IMR-90 (cell line): Measurements from ENCODE around the gene SLC25A51.

Experiments
- BHLHE40 ChIP-seq: fragments of 150-350 bp; IDR thresholded peaks from 2 replicates; pipeline ENCODE4 v1.6.1; 2016; ENCODE audit warnings: mild to moderate bottlenecking, low read depth, low read length
- CEBPB ChIP-seq: IDR thresholded peaks from 2 replicates; pipeline ENCODE4 v1.6.1; 2012; ENCODE audit warnings: low read depth, low read length, improper control_type of control experiment
- CTCF ChIP-seq: conservative IDR thresholded peaks from 2 replicates; pipeline ENCODE4 v1.5.1; 2012; ENCODE audit warnings: mild to moderate bottlenecking, low read depth, low read length, improper control_type of control experiment
- FOS ChIP-seq: fragments of 150-350 bp; IDR thresholded peaks from 2 replicates; pipeline ENCODE4 v1.6.1; 2016; ENCODE audit warnings: low read depth, low read length
- MAFK ChIP-seq: IDR thresholded peaks from 2 replicates; pipeline ENCODE4 v1.6.1; 2012; ENCODE audit warnings: low read depth, low read length, improper control_type of control experiment
- MAZ ChIP-seq: IDR thresholded peaks from 2 replicates; pipeline ENCODE4 v1.6.1; 2012; ENCODE audit warnings: low read depth, mild to moderate bottlenecking, low read length, improper control_type of control experiment, moderate library complexity, borderline replicate concordance
- NFE2L2 ChIP-seq: fragments of 150-350 bp; IDR thresholded peaks from 2 replicates; pipeline ENCODE4 v1.6.1; 2016; ENCODE audit warnings: low read depth, mild to moderate bottlenecking, low read length
- POLR2A ChIP-seq: IDR thresholded peaks from 2 replicates; pipeline ENCODE4 v1.6.1; 2012; ENCODE audit warnings: mild to moderate bottlenecking, low read depth, low read length
- RAD21 ChIP-seq: IDR thresholded peaks from 2 replicates; pipeline ENCODE4 v1.6.1; 2012; ENCODE audit warnings: low read length, improper control_type of control experiment
- RFX5 ChIP-seq: IDR thresholded peaks from 2 replicates; pipeline ENCODE4 v1.8.0; 2012; ENCODE audit warnings: low read depth, mild to moderate bottlenecking, low read length, moderate library complexity
- SMC3 ChIP-seq: fragments of 150-350 bp; IDR thresholded peaks from 2 replicates; pipeline ENCODE4 v1.6.1; 2016; ENCODE audit warnings: low read depth, mild to moderate bottlenecking, antibody characterized with exemption, low read length, moderate library complexity
- USF2 ChIP-seq: fragments of 150-350 bp; IDR thresholded peaks from 2 replicates; pipeline ENCODE4 v1.6.1; 2017; ENCODE audit warnings: mild to moderate bottlenecking, antibody characterized with exemption, low read length, low read depth

DNA sequence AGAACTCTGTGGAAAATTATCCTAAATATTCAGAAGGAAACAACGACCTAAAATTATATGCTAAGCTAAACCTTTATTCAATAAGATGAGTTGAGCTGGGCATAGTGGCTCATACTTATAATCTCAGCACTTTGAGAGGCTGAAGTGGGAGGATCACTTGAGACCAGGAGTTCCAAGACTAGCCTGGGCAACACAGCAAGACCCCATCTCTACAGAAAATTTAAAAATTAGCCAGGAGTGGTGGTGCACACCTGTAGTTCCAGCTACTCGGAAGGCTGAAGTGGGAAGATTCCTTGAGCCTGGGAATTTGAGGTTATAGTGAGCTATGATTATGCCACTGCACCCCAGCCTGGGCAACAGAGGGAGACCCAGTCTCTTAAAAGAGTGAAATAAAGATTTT lies 51.7 kb downstream of the SLC25A51 start:
- TF ChIP-seq USF2 (no peak), POLR2A (no peak), RAD21 (no peak), CTCF (no peak), MAZ (no peak), MAFK (no peak), FOS (no peak), CEBPB (no peak), SMC3 (no peak), BHLHE40 (no peak), RFX5 (no peak), NFE2L2 (no peak)
